ENCODE data around the gene MAGI2. TPM values are rescaled to one million over a fixed set of nuclear protein-coding genes. Genes with fewer than 3 reads are reported as not detected.

MAGI2 gene
- total and polyA plus RNA-seq, 2 experiments from 2014 or later: 10.4 to 26.4 TPM

DNA sequence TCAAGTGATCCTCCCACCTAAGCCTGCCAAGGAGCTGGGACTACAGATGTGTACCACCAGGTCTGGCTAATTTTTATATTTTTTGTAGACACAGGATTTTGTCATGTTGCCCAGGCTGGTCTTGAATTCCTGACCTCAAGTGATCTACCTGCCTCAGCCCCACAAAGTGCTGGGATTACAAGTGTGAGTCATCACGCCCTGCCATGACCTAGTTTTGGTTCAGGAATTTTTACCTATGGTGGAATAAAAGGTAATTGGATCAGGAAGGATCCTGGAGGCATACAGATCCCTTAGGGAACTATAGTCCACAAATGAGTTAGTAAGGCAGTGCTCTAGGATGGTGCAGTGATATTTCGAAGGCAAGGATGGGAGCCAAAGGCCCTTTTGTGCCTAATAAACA is 937.0 kb downstream of the MAGI2 start (continued):
- TF ChIP-seq CREB1 (CRISPR knock-in tag; IDR thresholded peaks at IDR 0.05; ENCODE audit: low read depth) (no peak), STAT1 (IDR thresholded peaks at IDR 0.05; ENCODE audit: unreplicated experiment) (no peak), EZH2 (IDR thresholded peaks at IDR 0.05; ENCODE audit: low read depth, unreplicated experiment) (no peak), ZNF114 (CRISPR knock-in tag; IDR thresholded peaks at IDR 0.05) (no peak), NANOG (IDR thresholded peaks at IDR 0.05; ENCODE audit: borderline replicate concordance) (no peak)
- TF ChIP-seq, protein P1, sequence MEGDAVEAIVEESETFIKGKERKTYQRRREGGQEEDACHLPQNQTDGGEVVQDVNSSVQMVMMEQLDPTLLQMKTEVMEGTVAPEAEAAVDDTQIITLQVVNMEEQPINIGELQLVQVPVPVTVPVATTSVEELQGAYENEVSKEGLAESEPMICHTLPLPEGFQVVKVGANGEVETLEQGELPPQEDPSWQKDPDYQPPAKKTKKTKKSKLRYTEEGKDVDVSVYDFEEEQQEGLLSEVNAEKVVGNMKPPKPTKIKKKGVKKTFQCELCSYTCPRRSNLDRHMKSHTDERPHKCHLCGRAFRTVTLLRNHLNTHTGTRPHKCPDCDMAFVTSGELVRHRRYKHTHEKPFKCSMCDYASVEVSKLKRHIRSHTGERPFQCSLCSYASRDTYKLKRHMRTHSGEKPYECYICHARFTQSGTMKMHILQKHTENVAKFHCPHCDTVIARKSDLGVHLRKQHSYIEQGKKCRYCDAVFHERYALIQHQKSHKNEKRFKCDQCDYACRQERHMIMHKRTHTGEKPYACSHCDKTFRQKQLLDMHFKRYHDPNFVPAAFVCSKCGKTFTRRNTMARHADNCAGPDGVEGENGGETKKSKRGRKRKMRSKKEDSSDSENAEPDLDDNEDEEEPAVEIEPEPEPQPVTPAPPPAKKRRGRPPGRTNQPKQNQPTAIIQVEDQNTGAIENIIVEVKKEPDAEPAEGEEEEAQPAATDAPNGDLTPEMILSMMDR (conservative IDR thresholded peaks at IDR 0.05; ENCODE audit: low read depth in 2 of 2): no peak
- TF ChIP-seq, protein P2, sequence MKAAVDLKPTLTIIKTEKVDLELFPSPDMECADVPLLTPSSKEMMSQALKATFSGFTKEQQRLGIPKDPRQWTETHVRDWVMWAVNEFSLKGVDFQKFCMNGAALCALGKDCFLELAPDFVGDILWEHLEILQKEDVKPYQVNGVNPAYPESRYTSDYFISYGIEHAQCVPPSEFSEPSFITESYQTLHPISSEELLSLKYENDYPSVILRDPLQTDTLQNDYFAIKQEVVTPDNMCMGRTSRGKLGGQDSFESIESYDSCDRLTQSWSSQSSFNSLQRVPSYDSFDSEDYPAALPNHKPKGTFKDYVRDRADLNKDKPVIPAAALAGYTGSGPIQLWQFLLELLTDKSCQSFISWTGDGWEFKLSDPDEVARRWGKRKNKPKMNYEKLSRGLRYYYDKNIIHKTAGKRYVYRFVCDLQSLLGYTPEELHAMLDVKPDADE (IDR thresholded peaks at IDR 0.05): no peak

DNA sequence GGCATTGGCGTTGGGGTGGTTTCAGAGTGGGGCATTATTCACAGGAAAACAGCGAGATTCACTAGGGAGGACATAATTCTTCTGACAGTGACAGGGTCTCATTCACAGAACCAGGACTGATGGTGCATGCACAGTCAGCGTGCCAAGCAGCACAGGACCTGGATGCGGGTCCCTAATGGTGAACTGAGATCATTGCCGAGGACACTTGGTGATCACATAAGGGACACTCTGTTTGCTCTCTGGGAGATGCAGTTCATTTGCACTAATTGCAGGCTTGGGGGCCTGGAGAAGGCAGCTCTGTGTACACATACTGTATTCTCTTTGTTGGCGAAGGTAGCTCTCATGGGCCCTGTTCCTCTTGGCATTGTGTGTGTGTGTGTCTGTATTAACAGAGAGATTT is 938.8 kb downstream of the MAGI2 start:
- Histone ChIP-seq H3K9me2 (ENCODE audit: insufficient read depth) (no peaks in the 10 kb centered on the region), H2AFZ (no peak overlapping the region), H3K27me3 (ENCODE audit: insufficient read depth) (no peaks in the 10 kb centered on the region), H3K27ac (ENCODE audit: low read depth) (0 out of 2 replicates have a peak overlapping the region, but pooled peaks have one; percentile 17), H3K79me2 (replicated peaks; ENCODE audit: insufficient read depth) (no peaks in the 10 kb centered on the region), H3K4me1 (ENCODE audit: insufficient read depth) (peaks cover 15% of the 10 kb centered on the region; the same call in 1 of the 2 replicates), H3F3A (replicated peaks; ENCODE audit: low read depth) (no peaks in the 10 kb centered on the region), H3K4me3 (no peak overlapping the region), H3K36me3 (ENCODE audit: insufficient read depth) (no peaks in the 10 kb centered on the region), H4K20me1 (replicated peaks; ENCODE audit: insufficient read depth) (no peaks in the 10 kb centered on the region), H3K4me2 (no peak overlapping the region)
- DNase-seq (ENCODE audit: low spot score) (no peak), ATAC-seq (peak; percentile 23; the same call in 1 of the 3 replicates)
- H3K4me1 Mint-ChIP-seq: peaks cover 27% of the 10 kb centered on the region
- H3K9me3 Mint-ChIP-seq: no peaks in the 10 kb centered on the region
- peaks cover 8% of the 10 kb centered on the region; the same call in 2 of the 3 replicates for H3K36me3 Mint-ChIP-seq (ENCODE audit: low read depth)
- no peak overlapping the region for H3K4me3 Mint-ChIP-seq
- H3K27ac Mint-ChIP-seq: peak overlapping the region; percentile 89
- H3K27me3 Mint-ChIP-seq (ENCODE audit: insufficient read depth, low read depth, poor library complexity): peaks cover 4% of the 10 kb centered on the region
- TF ChIP-seq, protein P1 (conservative IDR thresholded peaks at IDR 0.05; ENCODE audit: low read depth in 2 of 2): no peak
- no peak for TF ChIP-seq NANOG (IDR thresholded peaks at IDR 0.05; ENCODE audit: borderline replicate concordance)
- no peak for TF ChIP-seq EZH2phosphoT487 (IDR thresholded peaks at IDR 0.05; ENCODE audit: unreplicated experiment)
- no peak for TF ChIP-seq JUNB (IDR thresholded peaks at IDR 0.05; ENCODE audit: unreplicated experiment)
- TF ChIP-seq ZNF114 (CRISPR knock-in tag; IDR thresholded peaks at IDR 0.05): no peak
- no peak for TF ChIP-seq CREB1 (CRISPR knock-in tag; IDR thresholded peaks at IDR 0.05; ENCODE audit: low read depth)
- TF ChIP-seq, protein P3, sequence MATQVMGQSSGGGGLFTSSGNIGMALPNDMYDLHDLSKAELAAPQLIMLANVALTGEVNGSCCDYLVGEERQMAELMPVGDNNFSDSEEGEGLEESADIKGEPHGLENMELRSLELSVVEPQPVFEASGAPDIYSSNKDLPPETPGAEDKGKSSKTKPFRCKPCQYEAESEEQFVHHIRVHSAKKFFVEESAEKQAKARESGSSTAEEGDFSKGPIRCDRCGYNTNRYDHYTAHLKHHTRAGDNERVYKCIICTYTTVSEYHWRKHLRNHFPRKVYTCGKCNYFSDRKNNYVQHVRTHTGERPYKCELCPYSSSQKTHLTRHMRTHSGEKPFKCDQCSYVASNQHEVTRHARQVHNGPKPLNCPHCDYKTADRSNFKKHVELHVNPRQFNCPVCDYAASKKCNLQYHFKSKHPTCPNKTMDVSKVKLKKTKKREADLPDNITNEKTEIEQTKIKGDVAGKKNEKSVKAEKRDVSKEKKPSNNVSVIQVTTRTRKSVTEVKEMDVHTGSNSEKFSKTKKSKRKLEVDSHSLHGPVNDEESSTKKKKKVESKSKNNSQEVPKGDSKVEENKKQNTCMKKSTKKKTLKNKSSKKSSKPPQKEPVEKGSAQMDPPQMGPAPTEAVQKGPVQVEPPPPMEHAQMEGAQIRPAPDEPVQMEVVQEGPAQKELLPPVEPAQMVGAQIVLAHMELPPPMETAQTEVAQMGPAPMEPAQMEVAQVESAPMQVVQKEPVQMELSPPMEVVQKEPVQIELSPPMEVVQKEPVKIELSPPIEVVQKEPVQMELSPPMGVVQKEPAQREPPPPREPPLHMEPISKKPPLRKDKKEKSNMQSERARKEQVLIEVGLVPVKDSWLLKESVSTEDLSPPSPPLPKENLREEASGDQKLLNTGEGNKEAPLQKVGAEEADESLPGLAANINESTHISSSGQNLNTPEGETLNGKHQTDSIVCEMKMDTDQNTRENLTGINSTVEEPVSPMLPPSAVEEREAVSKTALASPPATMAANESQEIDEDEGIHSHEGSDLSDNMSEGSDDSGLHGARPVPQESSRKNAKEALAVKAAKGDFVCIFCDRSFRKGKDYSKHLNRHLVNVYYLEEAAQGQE (IDR thresholded peaks at IDR 0.05; ENCODE audit: unreplicated experiment): no peak
- no peak for TF ChIP-seq STAT1 (IDR thresholded peaks at IDR 0.05; ENCODE audit: unreplicated experiment)
